ENCODE data around the gene RXRB.

DNA sequence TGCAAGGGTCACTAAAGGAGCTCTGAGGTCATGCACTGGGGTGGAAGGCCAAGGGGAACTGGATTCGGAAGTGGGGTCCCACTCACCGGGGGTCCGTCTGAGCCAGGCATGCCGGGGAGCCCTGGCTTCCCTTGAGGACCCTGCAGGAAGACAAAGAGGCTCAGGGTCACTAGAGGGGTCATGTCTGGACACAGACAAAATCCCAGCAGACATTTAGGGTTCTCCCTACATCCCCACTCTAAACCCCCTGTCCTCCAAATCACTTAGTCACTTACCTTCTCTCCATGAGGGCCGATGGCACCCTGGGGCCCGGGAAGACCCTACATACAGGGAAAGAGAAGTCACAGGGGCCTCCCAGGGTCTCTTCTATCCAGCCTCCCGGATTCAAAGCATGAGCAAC lies 23.6 kb downstream of the RXRB start:
- TF ChIP-seq, protein P1, sequence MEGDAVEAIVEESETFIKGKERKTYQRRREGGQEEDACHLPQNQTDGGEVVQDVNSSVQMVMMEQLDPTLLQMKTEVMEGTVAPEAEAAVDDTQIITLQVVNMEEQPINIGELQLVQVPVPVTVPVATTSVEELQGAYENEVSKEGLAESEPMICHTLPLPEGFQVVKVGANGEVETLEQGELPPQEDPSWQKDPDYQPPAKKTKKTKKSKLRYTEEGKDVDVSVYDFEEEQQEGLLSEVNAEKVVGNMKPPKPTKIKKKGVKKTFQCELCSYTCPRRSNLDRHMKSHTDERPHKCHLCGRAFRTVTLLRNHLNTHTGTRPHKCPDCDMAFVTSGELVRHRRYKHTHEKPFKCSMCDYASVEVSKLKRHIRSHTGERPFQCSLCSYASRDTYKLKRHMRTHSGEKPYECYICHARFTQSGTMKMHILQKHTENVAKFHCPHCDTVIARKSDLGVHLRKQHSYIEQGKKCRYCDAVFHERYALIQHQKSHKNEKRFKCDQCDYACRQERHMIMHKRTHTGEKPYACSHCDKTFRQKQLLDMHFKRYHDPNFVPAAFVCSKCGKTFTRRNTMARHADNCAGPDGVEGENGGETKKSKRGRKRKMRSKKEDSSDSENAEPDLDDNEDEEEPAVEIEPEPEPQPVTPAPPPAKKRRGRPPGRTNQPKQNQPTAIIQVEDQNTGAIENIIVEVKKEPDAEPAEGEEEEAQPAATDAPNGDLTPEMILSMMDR (IDR thresholded peaks at IDR 0.05 in 2 of 3, conservative IDR thresholded peaks at IDR 0.05 in 1 of 3; ENCODE audit: control insufficient read depth in 2 of 3, extremely low read depth in 1 of 3, insufficient read depth in 1 of 3, low read depth in 3 of 3, low read length in 3 of 3) = no peak
- no peak for TF ChIP-seq CEBPB (IDR thresholded peaks at IDR 0.05; ENCODE audit: borderline replicate concordance in 1 of 2, low read depth in 2 of 2, low read length in 2 of 2)
- TF ChIP-seq EP300 (IDR thresholded peaks at IDR 0.05; ENCODE audit: borderline replicate concordance in 1 of 2, control insufficient read depth in 1 of 2, low read depth in 2 of 2, low read length in 2 of 2) = no peak
- TF ChIP-seq FOXM1 (IDR thresholded peaks at IDR 0.05; ENCODE audit: low read depth, low read length) = no peak

Data from GM12878 (cell line).